PC-9 (cell line): ENCODE measurements around the gene TEDC2. TPM values are rescaled to one million over a fixed set of nuclear protein-coding genes. Genes with fewer than 3 reads are reported as not detected.

Experiments
- BruUV-seq: library from RNA; stranded (reverse); fragments of 400-500 nt; replicated peaks from 2 replicates; lab custom pipeline; 2021; lab: Mats Ljungman, UMichigan
- CTCF ChIA-PET: fragments of 300-600 bp; sonication (Branson Sonifier 250); formaldehyde crosslinking; loops from one replicate; lab custom pipeline; 2022; ENCODE audit warnings: antibody characterized with exemption; lab: Charles Lee
- POLR2A ChIA-PET: fragments of 300-600 bp; sonication (Branson Sonifier 250); formaldehyde crosslinking; loops from one replicate; lab custom pipeline; 2022; ENCODE audit warnings: antibody characterized with exemption; ENCODE audit not compliant: unreplicated experiment; lab: Charles Lee
- DNase-seq, 2 experiments: peaks; one replicate each; pipeline versions ENCODE4 v3.0.0 to v3.0.0-alpha.2; 2015 to 2022; ENCODE audit warnings: mixed read lengths in 1 of 2
- H2AFZ ChIP-seq: fragments of 200-600 bp; sonication (generic); 2 replicates; pipeline ENCODE4 v1.8.1; 2017; ENCODE audit warnings: antibody characterized with exemption
- H3F3A ChIP-seq: fragments of 200-600 bp; sonication (generic); 2 replicates; pipeline ENCODE4 v1.8.1; 2017; ENCODE audit warnings: antibody characterized with exemption, mild to moderate bottlenecking, low read depth; ENCODE audit not compliant: insufficient read depth
- H3K27ac ChIP-seq: fragments of 200-600 bp; sonication (generic); 2 replicates; pipeline ENCODE4 v1.6.1; 2016; ENCODE audit warnings: mixed run types
- H3K27me3 ChIP-seq: fragments of 200-600 bp; sonication (generic); 2 replicates; pipeline ENCODE4 v1.6.1; 2016; ENCODE audit warnings: low read depth, mixed run types; ENCODE audit not compliant: insufficient read depth
- H3K36me3 ChIP-seq: fragments of 200-600 bp; sonication (generic); 2 replicates; pipeline ENCODE4 v1.6.1; 2016; ENCODE audit warnings: low read depth, mixed run types
- H3K4me1 ChIP-seq: fragments of 200-600 bp; sonication (generic); replicated peaks from 2 replicates; pipeline ENCODE4 v1.6.1; 2016; ENCODE audit warnings: mixed run types; ENCODE audit not compliant: insufficient read depth
- H3K4me2 ChIP-seq: fragments of 200-600 bp; sonication (generic); 2 replicates; pipeline ENCODE4 v1.6.1; 2017; ENCODE audit warnings: mixed run types
- H3K4me3 ChIP-seq: fragments of 200-600 bp; sonication (generic); 2 replicates; pipeline ENCODE4 v1.6.1; 2016; ENCODE audit warnings: mixed run types
- H3K79me2 ChIP-seq: fragments of 200-600 bp; sonication (generic); 2 replicates; pipeline ENCODE4 v1.6.1; 2017; ENCODE audit warnings: low read depth, mixed run types
- H3K9me2 ChIP-seq: fragments of 200-600 bp; sonication (generic); 2 replicates; pipeline ENCODE4 v1.8.1; 2017; ENCODE audit warnings: mild to moderate bottlenecking; ENCODE audit not compliant: insufficient read depth
- H3K9me3 ChIP-seq: fragments of 200-600 bp; sonication (generic); 2 replicates; pipeline ENCODE4 v1.8.1; 2016; ENCODE audit warnings: low read depth; ENCODE audit not compliant: insufficient read depth
- H4K20me1 ChIP-seq: fragments of 200-600 bp; sonication (generic); 2 replicates; pipeline ENCODE4 v1.8.1; 2017; ENCODE audit not compliant: insufficient read depth
- CTCF ChIP-seq: fragments of 200-600 bp; sonication (generic); conservative IDR thresholded peaks from 2 replicates; pipeline ENCODE4 v1.6.1; 2017; ENCODE audit warnings: mixed run types, antibody characterized with exemption, mild to moderate bottlenecking, moderate library complexity
- EZH2 ChIP-seq: fragments of 200-600 bp; sonication (generic); IDR thresholded peaks from 2 replicates; pipeline ENCODE4 v1.8.0; 2017; ENCODE audit warnings: antibody characterized with exemption, low read depth
- intact Hi-C: fragments of 100-400 bp; cut with micrococcal nuclease; formaldehyde crosslinking; loops from one replicate; pipeline ENCODE4 v1.10.0; 2022; ENCODE audit not compliant: unreplicated experiment
- total RNA-seq: library from RNA; stranded (reverse); gene quantifications from 2 replicates; pipeline ENCODE4 v1.2.3, GENCODE V29; 2021

The TEDC2 gene
- total RNA-seq, 1 experiment from 2014 or later: 26.3 TPM

DNA sequence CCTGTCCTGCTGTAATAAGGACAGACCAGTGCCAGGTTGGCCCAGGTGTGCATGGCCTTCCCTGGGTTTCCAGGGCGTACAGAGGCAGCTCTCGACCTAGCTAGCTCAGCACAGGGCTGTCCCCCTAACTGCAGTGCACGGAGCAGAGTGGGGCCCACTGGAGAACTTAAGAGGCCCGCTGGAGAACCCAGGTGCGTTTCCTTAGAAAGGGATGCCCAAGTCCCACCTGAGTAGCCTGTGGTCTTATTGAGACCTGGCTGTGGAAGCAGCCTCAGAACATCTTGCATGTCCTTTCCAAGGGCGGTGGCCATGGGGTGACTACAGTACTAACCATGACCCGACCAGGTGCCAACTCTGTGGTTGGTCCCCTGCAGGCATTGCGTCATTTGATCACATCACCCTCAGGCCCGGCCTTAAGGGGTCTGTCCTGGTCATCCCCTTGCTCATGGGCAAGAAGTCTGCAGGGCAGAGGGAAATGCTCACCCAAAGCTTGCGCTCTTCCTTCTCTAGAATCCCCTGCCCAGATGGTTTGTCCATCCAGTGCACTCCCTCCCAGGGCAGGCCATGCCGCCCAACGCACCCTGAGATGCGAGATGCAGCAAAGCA is 34.0 kb upstream of the TEDC2 start:
- H3K9me3 ChIP-seq: no peaks in the 10 kb centered on the region
- intact Hi-C loops: loop anchor here (5.0 kb wide), 1 partner anchor 76 kb away; no protein-coding TSS in a partner anchor
- H3K27me3 ChIP-seq: no peaks in the 10 kb centered on the region
- H3K27ac ChIP-seq: no peak overlapping the region
- ChIA-PET POLR2A (no interaction called here), CTCF (no interaction called here)
- no peak overlapping the region for H2AFZ ChIP-seq
- H4K20me1 ChIP-seq: no peaks in the 10 kb centered on the region; the same call in 1 of the 2 replicates
- H3F3A ChIP-seq: peaks cover 20% of the 10 kb centered on the region; the same call in 1 of the 2 replicates
- BruUV-seq: no TSS peak
- H3K36me3 ChIP-seq: no peaks in the 10 kb centered on the region
- H3K4me3 ChIP-seq: no peak overlapping the region
- 0 out of 2 replicates have a peak overlapping the region, but pooled peaks have one; percentile 14 for H3K4me2 ChIP-seq
- peaks cover 36% of the 10 kb centered on the region for H3K4me1 ChIP-seq
- peaks cover 15% of the 10 kb centered on the region for H3K79me2 ChIP-seq
- H3K9me2 ChIP-seq: no peaks in the 10 kb centered on the region
- DNase-seq: no peak
- TF ChIP-seq CTCF: no peak
- no peak for TF ChIP-seq EZH2

GRCh38 chr16:2426941-2427361 is 33.0 kb upstream of the TEDC2 start:
- H3K4me1 ChIP-seq: peaks cover 40% of the 10 kb centered on the region
- POLR2A ChIA-PET: interaction anchor here (0.5 to 0.7 kb wide), 3 partner anchors 57 to 221 kb away, joined by 3 to 4 read pairs (median 3); no protein-coding TSS in a partner anchor
- TF ChIP-seq EZH2 (no peak), CTCF (no peak)
- DNase-seq: peak; percentile 64 to 67
- H3K27me3 ChIP-seq: no peaks in the 10 kb centered on the region
- no peaks in the 10 kb centered on the region for H3K9me3 ChIP-seq
- intact Hi-C loops: loop anchor here (5.0 kb wide), 1 partner anchor 75 kb away; no protein-coding TSS in a partner anchor
- no peaks in the 10 kb centered on the region for H3K36me3 ChIP-seq
- H3K9me2 ChIP-seq: no peaks in the 10 kb centered on the region
- no TSS peak for BruUV-seq
- H3K4me3 ChIP-seq: no peak overlapping the region
- H3F3A ChIP-seq: peaks cover 20% of the 10 kb centered on the region; the same call in 1 of the 2 replicates
- H2AFZ ChIP-seq: no peak overlapping the region
- no peaks in the 10 kb centered on the region; the same call in 1 of the 2 replicates for H4K20me1 ChIP-seq
- H3K4me2 ChIP-seq: 0 out of 2 replicates have a peak overlapping the region, but pooled peaks have one; percentile 33
- H3K27ac ChIP-seq: no peak overlapping the region
- H3K79me2 ChIP-seq: peaks cover 25% of the 10 kb centered on the region
- CTCF ChIA-PET: interaction anchor here (0.8 kb wide), 1 partner anchor 87 kb away, joined by 4 read pairs; the partner anchor contains the start of gene ABCA3

- Histone ChIP-seq H3K9me2 (no peaks in the 10 kb centered on the region), H3K79me2 (peaks cover 31% of the 10 kb centered on the region), H3K36me3 (no peaks in the 10 kb centered on the region; the same call in 1 of the 2 replicates), H3K27me3 (no peaks in the 10 kb centered on the region), H3K9me3 (no peaks in the 10 kb centered on the region), H3K4me2 (peak overlapping the region; percentile 82), H3K4me1 (peaks cover 40% of the 10 kb centered on the region), H3F3A (peaks cover 20% of the 10 kb centered on the region; the same call in 1 of the 2 replicates), H3K4me3 (no peak overlapping the region), H4K20me1 (no peaks in the 10 kb centered on the region; the same call in 1 of the 2 replicates), H3K27ac (no peak overlapping the region), H2AFZ (no peak overlapping the region)
- BruUV-seq: no TSS peak
- no peak for DNase-seq
- CTCF ChIA-PET: no interaction called here
- no peak for TF ChIP-seq CTCF
- no peak for TF ChIP-seq EZH2
- POLR2A ChIA-PET: interaction anchor here (0.7 kb wide), 1 partner anchor 92 kb away, joined by 4 read pairs; no protein-coding TSS in a partner anchor
- intact Hi-C loops: loop anchor here (5.0 kb wide), 1 partner anchor 75 kb away; no protein-coding TSS in a partner anchor
These were observed 32.4 kb upstream of the TEDC2 start for GRCh38 chr16:2427526-2427925.
